Loucy (cell line): Measurements from ENCODE around the gene KAT14.
"Not testable (repeated sequence)": the region's sequence is repeated elsewhere in the genome, so short reads cannot be mapped to it uniquely, and the experiment has no call there.

ENCODE experiments used
- H2AFZ ChIP-seq: fragments of 200-600 bp; sonication (generic); 2 replicates; pipeline ENCODE4 v1.6.0; 2016; ENCODE audit warnings: antibody characterized with exemption, mild to moderate bottlenecking, low read length, moderate library complexity
- H3F3A ChIP-seq: fragments of 200-600 bp; 2 replicates; pipeline ENCODE4 v1.6.0; 2016; ENCODE audit warnings: antibody characterized with exemption, low read depth, mild to moderate bottlenecking
- H3K27me3 ChIP-seq: fragments of 200-600 bp; sonication (generic); 2 replicates; pipeline ENCODE4 v1.6.1; 2014; ENCODE audit warnings: low read length, mild to moderate bottlenecking; ENCODE audit not compliant: insufficient read depth, poor library complexity, severe bottlenecking
- H3K36me3 ChIP-seq: fragments of 200-600 bp; sonication (generic); 2 replicates; pipeline ENCODE4 v1.6.1; 2016; ENCODE audit warnings: low read length; ENCODE audit not compliant: insufficient read depth
- H3K4me1 ChIP-seq: fragments of 200-600 bp; sonication (generic); 2 replicates; pipeline ENCODE4 v1.5.1; 2014; ENCODE audit warnings: low read length, mild to moderate bottlenecking; ENCODE audit not compliant: insufficient read depth, poor library complexity, severe bottlenecking
- H3K4me2 ChIP-seq: fragments of 200-600 bp; sonication (generic); 2 replicates; pipeline ENCODE4 v1.6.0; 2014; ENCODE audit warnings: antibody characterized with exemption, low read length, low read depth, mild to moderate bottlenecking; ENCODE audit not compliant: poor library complexity, severe bottlenecking
- H3K4me3 ChIP-seq: fragments of 200-600 bp; sonication (generic); 2 replicates; pipeline ENCODE4 v1.5.1; 2014; ENCODE audit warnings: low read length, mild to moderate bottlenecking, mixed read lengths; ENCODE audit not compliant: poor library complexity, severe bottlenecking
- H3K79me2 ChIP-seq: fragments of 200-600 bp; sonication (generic); 2 replicates; pipeline ENCODE4 v1.6.1; 2014; ENCODE audit warnings: low read length; ENCODE audit not compliant: insufficient read depth
- H3K9ac ChIP-seq: fragments of 200-600 bp; sonication (generic); 2 replicates; pipeline ENCODE4 v1.6.0; 2014; ENCODE audit warnings: mild to moderate bottlenecking, low read depth, low read length, moderate library complexity; ENCODE audit not compliant: poor library complexity, severe bottlenecking
- H3K9me2 ChIP-seq: fragments of 200-600 bp; sonication (generic); replicated peaks from 2 replicates; pipeline ENCODE4 v1.6.1; 2016; ENCODE audit warnings: low read depth, low read length, mixed read lengths
- H3K9me3 ChIP-seq: fragments of 200-600 bp; sonication (generic); 2 replicates; pipeline ENCODE4 v1.6.1; 2014; ENCODE audit warnings: mild to moderate bottlenecking, antibody characterized with exemption, low read length, low read depth; ENCODE audit not compliant: insufficient read depth
- H4K20me1 ChIP-seq: fragments of 200-600 bp; sonication (generic); 2 replicates; pipeline ENCODE4 v1.6.0; 2014; ENCODE audit warnings: antibody characterized with exemption, low read length, mild to moderate bottlenecking; ENCODE audit not compliant: insufficient read depth, poor library complexity, severe bottlenecking
- EZH2phosphoT487 ChIP-seq: fragments of 200-600 bp; IDR thresholded peaks from 2 replicates; pipeline ENCODE4 v1.6.1; 2018; ENCODE audit warnings: antibody characterized with exemption, mild to moderate bottlenecking, moderate library complexity, borderline replicate concordance
- TF ChIP-seq, protein P1 (sequence below): fragments of 200-600 bp; sonication (generic); conservative IDR thresholded peaks from 2 replicates; pipeline ENCODE4 v1.5.1; 2014; ENCODE audit warnings: mild to moderate bottlenecking, antibody characterized with exemption, low read length

KAT14 gene

GRCh38 chr20:18188434-18188833, 50.8 kb downstream of the KAT14 start:
- Histone ChIP-seq H3K4me1 (peaks cover 11% of the 10 kb centered on the region), H2AFZ (no peak overlapping the region), H3K79me2 (no peaks in the 10 kb centered on the region), H3K9me2 (no peaks in the 10 kb centered on the region), H3K9me3 (no peaks in the 10 kb centered on the region), H3K27me3 (no peaks in the 10 kb centered on the region), H3K36me3 (peaks cover 4% of the 10 kb centered on the region; the same call in 1 of the 2 replicates), H3K4me2 (no peak overlapping the region), H4K20me1 (no peaks in the 10 kb centered on the region), H3K9ac (no peak overlapping the region), H3K4me3 (no peak overlapping the region), H3F3A (no peaks in the 10 kb centered on the region)
- TF ChIP-seq EZH2phosphoT487 = no peak
- TF ChIP-seq, protein P1, sequence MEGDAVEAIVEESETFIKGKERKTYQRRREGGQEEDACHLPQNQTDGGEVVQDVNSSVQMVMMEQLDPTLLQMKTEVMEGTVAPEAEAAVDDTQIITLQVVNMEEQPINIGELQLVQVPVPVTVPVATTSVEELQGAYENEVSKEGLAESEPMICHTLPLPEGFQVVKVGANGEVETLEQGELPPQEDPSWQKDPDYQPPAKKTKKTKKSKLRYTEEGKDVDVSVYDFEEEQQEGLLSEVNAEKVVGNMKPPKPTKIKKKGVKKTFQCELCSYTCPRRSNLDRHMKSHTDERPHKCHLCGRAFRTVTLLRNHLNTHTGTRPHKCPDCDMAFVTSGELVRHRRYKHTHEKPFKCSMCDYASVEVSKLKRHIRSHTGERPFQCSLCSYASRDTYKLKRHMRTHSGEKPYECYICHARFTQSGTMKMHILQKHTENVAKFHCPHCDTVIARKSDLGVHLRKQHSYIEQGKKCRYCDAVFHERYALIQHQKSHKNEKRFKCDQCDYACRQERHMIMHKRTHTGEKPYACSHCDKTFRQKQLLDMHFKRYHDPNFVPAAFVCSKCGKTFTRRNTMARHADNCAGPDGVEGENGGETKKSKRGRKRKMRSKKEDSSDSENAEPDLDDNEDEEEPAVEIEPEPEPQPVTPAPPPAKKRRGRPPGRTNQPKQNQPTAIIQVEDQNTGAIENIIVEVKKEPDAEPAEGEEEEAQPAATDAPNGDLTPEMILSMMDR = no peak

GRCh38 chr20:18190338-18191233, 52.9 kb downstream of the KAT14 start:
- TF ChIP-seq EZH2phosphoT487 = no peak
- TF ChIP-seq, protein P1 = peak; percentile 34
- H3K79me2 ChIP-seq = no peaks in the 10 kb centered on the region
- H3K9me3 ChIP-seq = no peaks in the 10 kb centered on the region
- no peak overlapping the region for H3K9ac ChIP-seq
- H3F3A ChIP-seq = no peaks in the 10 kb centered on the region
- H3K4me1 ChIP-seq = peaks cover 11% of the 10 kb centered on the region
- H3K36me3 ChIP-seq = no peaks in the 10 kb centered on the region; the same call in 1 of the 2 replicates
- no peaks in the 10 kb centered on the region for H3K27me3 ChIP-seq
- H3K4me2 ChIP-seq = no peak overlapping the region
- H3K9me2 ChIP-seq = no peaks in the 10 kb centered on the region
- no peak overlapping the region for H2AFZ ChIP-seq
- no peaks in the 10 kb centered on the region for H4K20me1 ChIP-seq
- no peak overlapping the region for H3K4me3 ChIP-seq

DNA sequence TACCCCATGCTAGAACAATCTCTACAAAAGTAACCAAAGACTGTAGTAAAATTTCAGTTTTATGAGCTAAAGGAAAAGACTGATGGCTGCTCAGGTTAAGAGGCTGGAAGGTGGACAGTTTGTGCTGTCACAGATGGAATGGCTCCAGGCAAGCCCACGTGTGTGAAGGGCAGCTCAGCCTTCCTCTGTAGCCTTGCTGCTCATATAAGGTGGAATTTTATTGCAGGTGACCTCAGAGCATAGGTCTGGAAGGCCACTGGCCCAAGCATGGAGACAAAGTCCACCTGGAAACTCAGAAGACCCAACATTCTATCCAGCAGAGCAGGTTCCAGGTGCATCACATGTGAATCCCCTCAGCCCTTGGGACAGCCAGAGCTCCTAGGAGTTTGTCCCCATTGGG, 53.6 kb downstream of the KAT14 start:
- no peak overlapping the region for H2AFZ ChIP-seq
- no peak overlapping the region for H3K9ac ChIP-seq
- no peaks in the 10 kb centered on the region for H3K9me3 ChIP-seq
- no peak for TF ChIP-seq EZH2phosphoT487
- TF ChIP-seq, protein P1 = no peak
- no peaks in the 10 kb centered on the region; the same call in 1 of the 2 replicates for H3K36me3 ChIP-seq
- H4K20me1 ChIP-seq = no peaks in the 10 kb centered on the region
- H3K4me2 ChIP-seq = no peak overlapping the region
- peaks cover 11% of the 10 kb centered on the region for H3K4me1 ChIP-seq
- no peak overlapping the region for H3K4me3 ChIP-seq
- no peaks in the 10 kb centered on the region for H3F3A ChIP-seq
- no peaks in the 10 kb centered on the region for H3K79me2 ChIP-seq
- no peaks in the 10 kb centered on the region for H3K9me2 ChIP-seq
- H3K27me3 ChIP-seq = no peaks in the 10 kb centered on the region

- H3K9ac ChIP-seq, H3K9me3 ChIP-seq, H3K4me3 ChIP-seq, H2AFZ ChIP-seq, H3K9me2 ChIP-seq, H3F3A ChIP-seq, H3K36me3 ChIP-seq, H3K79me2 ChIP-seq, H4K20me1 ChIP-seq, H3K27me3 ChIP-seq, H3K4me2 ChIP-seq: not testable (repeated sequence)
- peaks cover 11% of the 10 kb centered on the region for H3K4me1 ChIP-seq
Observed at GRCh38 chr20:18194461-18194860, 56.8 kb downstream of the KAT14 start.
